Measurements from ENCODE around the gene CDK6.

CDK6 gene

GRCh38 chr7:92631067-92631849 is 205.1 kb downstream of the CDK6 start:
- TF ChIP-seq CTCF (IDR thresholded peaks at IDR 0.05; ENCODE audit: borderline replicate concordance, control extremely low read depth, extremely low read depth, insufficient read depth, missing control alignments): no peak
- DNase-seq (ENCODE audit: low spot score): no peak
- in situ Hi-C loops (cut with MboI; ENCODE audit: low sequenced_read_pairs, unreplicated experiment): loop anchor here (10.0 kb wide), 1 partner anchor 184 kb away; no protein-coding TSS in a partner anchor

GRCh38 chr7:92629779-92630178 is 206.6 kb downstream of the CDK6 start:
- TF ChIP-seq CTCF (IDR thresholded peaks at IDR 0.05; ENCODE audit: borderline replicate concordance, control extremely low read depth, extremely low read depth, insufficient read depth, missing control alignments): no peak
- in situ Hi-C loops (cut with MboI; ENCODE audit: low sequenced_read_pairs, unreplicated experiment): loop anchor here (10.0 kb wide), 2 partner anchors 185 to 425 kb away; no protein-coding TSS in a partner anchor
- DNase-seq (ENCODE audit: low spot score): no peak

- TF ChIP-seq CTCF (IDR thresholded peaks at IDR 0.05; ENCODE audit: borderline replicate concordance, control extremely low read depth, extremely low read depth, insufficient read depth, missing control alignments): no peak
- no peak for DNase-seq (ENCODE audit: low spot score)
- in situ Hi-C loops (cut with MboI; ENCODE audit: low sequenced_read_pairs, unreplicated experiment): loop anchor here (10.0 kb wide), 1 partner anchor 427 kb away; no protein-coding TSS in a partner anchor
Observed at GRCh38 chr7:92627956-92628355, 208.4 kb downstream of the CDK6 start.

GRCh38 chr7:92626281-92626809 is 210.0 kb downstream of the CDK6 start:
- in situ Hi-C loops (cut with MboI; ENCODE audit: low sequenced_read_pairs, unreplicated experiment): loop anchor here (10.0 kb wide), 1 partner anchor 428 kb away; no protein-coding TSS in a partner anchor
- TF ChIP-seq CTCF (IDR thresholded peaks at IDR 0.05; ENCODE audit: borderline replicate concordance, control extremely low read depth, extremely low read depth, insufficient read depth, missing control alignments): no peak
- no peak for DNase-seq (ENCODE audit: low spot score)

- no peak for DNase-seq (ENCODE audit: low spot score)
- TF ChIP-seq CTCF (IDR thresholded peaks at IDR 0.05; ENCODE audit: borderline replicate concordance, control extremely low read depth, extremely low read depth, insufficient read depth, missing control alignments): no peak
- in situ Hi-C loops (cut with MboI; ENCODE audit: low sequenced_read_pairs, unreplicated experiment): loop anchor here (10.0 kb wide), 1 partner anchor 429 kb away; no protein-coding TSS in a partner anchor
Observed at GRCh38 chr7:92625617-92626016, 210.8 kb downstream of the CDK6 start.

GRCh38 chr7:92624298-92624996 is 211.9 kb downstream of the CDK6 start:
- in situ Hi-C loops (cut with MboI; ENCODE audit: low sequenced_read_pairs, unreplicated experiment): loop anchor here (10.0 kb wide), 1 partner anchor 430 kb away; no protein-coding TSS in a partner anchor
- TF ChIP-seq CTCF (IDR thresholded peaks at IDR 0.05; ENCODE audit: borderline replicate concordance, control extremely low read depth, extremely low read depth, insufficient read depth, missing control alignments): no peak
- no peak for DNase-seq (ENCODE audit: low spot score)

All from GM13976 (cell line).